Cardiac septum (tissue), 1 donor: Measurements from ENCODE around the gene TCF7. TPM values are rescaled to one million over a fixed set of nuclear protein-coding genes. Genes with fewer than 3 reads are reported as not detected.

Experiments
- DNase-seq: peaks from one replicate; pipeline ENCODE4 v3.0.0-alpha.2; 2020; ENCODE audit warnings: low spot score
- intact Hi-C: fragments of 100-400 bp; cut with DNase I; formaldehyde crosslinking; loops from one replicate; pipeline ENCODE4 v1.14.0; 2022
- total RNA-seq: library from RNA; stranded (reverse); fragmentation: NEBNext Ultra II Directional; extraction: Animal tissue kit (Norgen Biotek cat#: 25700); gene quantifications from one replicate; pipeline ENCODE4 v1.2.1, GENCODE V29; 2021
- donor health status: DM: no; HTN: no; CAD: no.

Gene TCF7
- total RNA-seq, 1 donor from 2014 or later: 2.2 TPM

DNA sequence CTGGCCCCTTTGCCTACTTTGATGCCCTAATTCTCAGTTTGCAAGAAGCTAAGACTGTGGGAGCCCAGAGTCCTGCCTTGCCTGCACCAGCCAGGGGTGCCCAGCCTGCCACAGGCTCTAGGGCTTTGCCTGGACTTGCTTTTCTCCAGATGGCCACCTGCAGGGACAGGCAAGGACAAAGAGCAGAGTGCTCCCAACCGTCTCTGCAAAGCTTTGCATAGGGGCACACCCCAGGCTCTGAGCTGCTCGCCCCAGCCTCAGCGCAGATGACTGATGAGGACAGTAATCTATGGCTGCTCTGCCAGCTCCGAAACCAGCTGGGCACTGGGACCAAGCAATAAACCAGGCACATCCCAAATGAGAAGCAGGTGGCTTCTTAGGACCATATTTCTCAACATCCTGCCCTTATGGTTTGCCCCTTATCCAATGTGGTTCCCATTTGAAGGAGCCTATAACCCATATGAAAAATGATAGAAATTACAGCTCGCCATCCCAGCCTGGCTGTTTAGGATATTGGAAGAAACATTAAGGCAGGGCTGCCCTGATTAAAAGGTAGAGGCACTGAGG, 25.4 kb upstream of the TCF7 start:
- intact Hi-C loops: no loop called here
- DNase-seq: no peak

- intact Hi-C loops: no loop called here
- DNase-seq: no peak
Observed at GRCh38 chr5:134090522-134090921, 24.0 kb upstream of the TCF7 start.

DNA sequence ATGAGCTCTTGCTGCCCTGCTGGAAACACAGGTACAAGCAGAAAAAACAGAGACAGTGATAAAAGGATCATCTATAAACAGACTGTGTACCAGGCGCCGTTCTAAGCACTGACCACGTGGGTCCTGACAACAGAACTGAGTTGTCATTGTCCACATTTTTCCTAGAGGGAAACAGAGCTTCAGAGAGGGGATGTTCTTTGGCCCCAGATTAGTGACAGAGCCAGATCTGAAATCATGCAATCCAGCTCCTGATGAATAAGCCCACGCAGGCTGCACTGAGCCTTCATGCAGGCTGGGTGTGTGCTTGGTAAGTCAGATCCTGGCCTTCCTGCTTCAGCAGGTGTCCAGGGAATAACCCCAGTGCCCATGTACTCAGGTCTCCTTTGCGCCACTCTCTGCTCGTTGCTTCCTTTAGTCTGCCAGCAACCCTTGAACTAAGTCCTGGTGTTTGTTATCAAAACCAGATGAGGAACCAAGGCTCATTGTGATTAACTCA, 22.8 kb upstream of the TCF7 start:
- intact Hi-C loops: no loop called here
- no peak for DNase-seq

DNA sequence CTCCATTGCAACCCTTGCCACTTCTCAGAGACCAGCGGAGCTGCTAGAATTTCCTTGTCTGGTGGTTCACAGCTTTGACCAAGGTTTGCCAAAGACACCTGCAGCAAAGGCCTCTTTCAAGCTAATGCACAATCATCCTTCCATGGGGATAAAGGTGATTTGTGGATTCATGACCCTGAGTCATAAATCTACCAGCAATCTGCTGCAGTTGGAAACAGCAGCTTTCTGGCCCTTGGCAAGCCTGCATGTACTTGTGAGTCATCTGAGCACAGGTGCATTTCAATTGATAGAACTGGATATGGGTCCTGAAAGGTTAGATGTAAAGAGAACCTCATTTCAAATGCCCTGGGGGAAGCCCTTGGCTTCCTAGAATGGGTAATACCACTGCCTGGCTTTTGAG, 21.6 kb upstream of the TCF7 start:
- intact Hi-C loops: no loop called here
- DNase-seq: no peak

GRCh38 chr5:134093351-134093750, 21.1 kb upstream of the TCF7 start:
- intact Hi-C loops: no loop called here
- no peak for DNase-seq

DNA sequence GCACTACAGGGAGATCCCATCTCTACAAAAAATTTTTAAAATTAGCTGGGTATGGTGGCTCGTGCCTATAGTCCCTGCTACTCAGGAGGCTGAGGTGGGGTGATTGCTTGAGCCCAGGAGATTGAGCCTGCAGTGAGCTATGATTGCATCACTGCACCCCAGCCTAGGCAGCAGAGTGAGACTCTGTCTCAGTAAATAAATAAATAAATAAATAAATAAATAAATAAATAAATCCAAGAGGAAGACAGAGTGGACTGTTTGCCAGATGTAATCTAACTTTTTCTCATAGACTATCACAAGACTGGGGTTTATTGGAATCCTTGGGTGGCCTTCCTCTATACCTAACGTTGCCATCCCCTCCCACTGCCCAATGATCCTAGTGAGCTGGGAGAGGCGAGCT, 19.2 kb upstream of the TCF7 start:
- no peak for DNase-seq
- intact Hi-C loops: no loop called here

DNA sequence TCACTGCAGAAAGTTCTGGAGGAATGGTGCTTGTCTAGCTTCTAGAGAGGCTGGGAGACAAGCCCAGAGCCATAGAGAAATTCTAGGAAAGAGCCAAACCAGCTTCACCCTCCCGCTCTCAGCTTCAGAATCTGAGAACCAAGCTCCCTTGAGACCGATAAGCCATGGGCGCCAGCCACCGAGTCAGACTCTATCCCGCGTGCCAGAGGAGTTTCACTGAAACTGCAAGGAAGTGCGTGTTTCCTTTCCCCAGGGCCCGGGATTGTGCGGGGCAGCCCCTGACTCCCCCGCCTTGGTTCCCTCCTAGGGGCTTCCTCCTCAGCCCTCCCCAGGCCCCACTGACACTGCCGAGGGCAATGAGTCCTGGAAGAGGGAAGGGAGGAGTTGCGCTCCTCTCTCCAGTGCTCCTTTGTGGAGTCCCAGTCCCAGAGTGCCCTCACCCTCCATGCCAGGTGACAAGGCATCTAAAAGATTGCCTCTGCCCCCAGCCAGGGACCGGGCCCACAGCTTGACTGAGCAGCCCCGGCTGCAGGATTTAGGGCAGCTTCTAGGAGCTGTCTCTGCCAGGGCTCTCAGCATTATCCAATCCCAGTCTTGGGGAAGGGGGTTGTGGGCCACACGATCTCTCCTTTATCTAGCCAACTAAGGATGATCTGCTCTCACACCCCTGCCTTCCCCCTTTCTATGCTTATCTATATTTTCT, 18.4 kb upstream of the TCF7 start:
- DNase-seq: no peak
- intact Hi-C loops: no loop called here

DNA sequence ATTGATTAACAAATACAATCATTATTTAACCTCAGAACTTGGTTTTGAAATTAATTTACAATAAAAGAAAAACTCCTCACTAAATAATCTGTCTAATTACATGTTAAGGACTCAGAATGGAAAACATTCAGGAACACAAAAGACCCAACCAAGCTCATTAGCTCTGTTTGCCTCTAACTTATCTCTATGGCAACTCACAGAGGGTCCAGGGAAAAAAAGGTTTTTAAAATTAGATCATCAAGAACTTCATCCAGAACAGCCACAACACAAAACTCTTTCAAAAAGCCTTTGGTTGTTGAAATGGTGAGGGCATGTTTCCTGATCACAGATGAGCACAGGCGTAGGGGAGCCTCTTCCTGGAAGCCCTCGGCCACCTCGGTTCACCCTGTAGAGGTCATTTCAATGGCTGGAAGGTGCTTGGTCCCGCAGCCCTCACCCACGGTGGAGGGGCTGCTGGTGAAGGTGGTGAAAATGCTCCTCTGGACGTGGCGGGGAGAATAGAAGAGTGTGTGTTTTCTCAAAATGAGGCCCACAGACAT, 17.2 kb upstream of the TCF7 start:
- intact Hi-C loops: no loop called here
- no peak for DNase-seq

- intact Hi-C loops: no loop called here
- DNase-seq: no peak
Observed at GRCh38 chr5:134098690-134099089, 15.8 kb upstream of the TCF7 start.

- no peak for DNase-seq
- intact Hi-C loops: no loop called here
Observed at GRCh38 chr5:134099288-134099872, 15.1 kb upstream of the TCF7 start.

- DNase-seq: no peak
- intact Hi-C loops: loop anchor here (2.0 to 5.0 kb wide), 2 partner anchors 41 to 192 kb away; no protein-coding TSS in a partner anchor
Observed at GRCh38 chr5:134099939-134100282, 14.6 kb upstream of the TCF7 start.

- intact Hi-C loops: loop anchor here (2.0 to 5.0 kb wide), 2 partner anchors 40 to 192 kb away; no protein-coding TSS in a partner anchor
- DNase-seq: no peak
Observed at GRCh38 chr5:134100283-134101091, 14.0 kb upstream of the TCF7 start.

DNA sequence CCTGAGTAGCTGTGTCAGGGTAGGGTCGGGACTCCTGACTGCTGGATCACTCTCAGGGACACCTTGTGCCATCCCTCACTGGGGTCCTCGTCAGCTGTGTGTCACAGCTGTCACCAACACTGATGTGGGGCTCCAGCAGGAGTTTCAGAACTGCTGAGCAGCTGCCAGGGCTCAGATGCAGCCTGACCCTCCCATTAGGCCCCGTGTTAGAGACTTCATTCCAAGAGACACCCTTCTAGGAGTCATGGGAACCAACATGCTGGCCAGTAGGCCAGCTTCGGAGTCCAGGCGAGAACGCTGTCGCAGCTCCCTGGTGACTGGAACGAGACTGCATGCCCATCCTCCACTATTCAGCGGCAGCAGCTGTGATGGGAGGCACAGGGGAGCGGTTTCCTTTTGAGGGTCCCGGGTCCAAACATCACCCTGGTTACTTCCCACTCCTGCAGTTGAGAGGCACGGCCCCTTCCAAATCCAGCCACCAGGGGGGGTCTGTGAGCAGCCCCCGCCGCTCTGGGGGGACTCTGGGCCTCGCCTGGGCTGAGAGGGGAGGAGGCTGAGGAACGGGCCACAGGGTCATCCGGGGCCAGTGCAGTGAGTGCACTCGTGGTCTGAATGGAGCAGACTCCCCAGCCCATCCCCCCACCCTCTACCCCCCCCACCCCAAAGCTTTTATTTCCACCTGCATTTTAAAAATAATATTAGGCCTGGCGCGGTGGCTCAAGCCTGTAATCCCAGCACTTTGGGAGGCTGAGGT, 12.6 kb upstream of the TCF7 start:
- peak; percentile 84 for DNase-seq
- intact Hi-C loops: loop anchor here (2.0 to 5.0 kb wide), 2 partner anchors 39 to 190 kb away; no protein-coding TSS in a partner anchor

DNA sequence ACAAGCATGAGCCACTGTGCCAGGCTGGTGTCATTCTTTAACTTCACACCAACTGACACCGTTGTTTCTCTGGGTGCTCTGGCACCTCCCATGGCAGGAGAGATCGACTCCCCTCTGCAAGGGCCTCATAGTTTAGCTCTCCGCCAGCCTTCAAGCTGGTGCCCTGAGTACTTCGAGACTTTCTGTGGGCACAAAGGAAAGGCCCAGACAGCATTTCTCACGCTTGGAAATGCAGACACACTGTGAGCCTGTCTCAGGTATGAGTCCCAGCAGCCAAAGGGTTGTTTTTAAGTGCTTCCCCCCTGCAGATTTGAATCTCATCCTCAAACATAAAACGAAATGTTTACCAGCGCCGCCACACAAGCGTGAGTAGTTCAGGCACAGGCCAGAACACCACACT, 11.1 kb upstream of the TCF7 start:
- intact Hi-C loops: loop anchor here (5.0 kb wide), 1 partner anchor 189 kb away; no protein-coding TSS in a partner anchor
- no peak for DNase-seq

DNA sequence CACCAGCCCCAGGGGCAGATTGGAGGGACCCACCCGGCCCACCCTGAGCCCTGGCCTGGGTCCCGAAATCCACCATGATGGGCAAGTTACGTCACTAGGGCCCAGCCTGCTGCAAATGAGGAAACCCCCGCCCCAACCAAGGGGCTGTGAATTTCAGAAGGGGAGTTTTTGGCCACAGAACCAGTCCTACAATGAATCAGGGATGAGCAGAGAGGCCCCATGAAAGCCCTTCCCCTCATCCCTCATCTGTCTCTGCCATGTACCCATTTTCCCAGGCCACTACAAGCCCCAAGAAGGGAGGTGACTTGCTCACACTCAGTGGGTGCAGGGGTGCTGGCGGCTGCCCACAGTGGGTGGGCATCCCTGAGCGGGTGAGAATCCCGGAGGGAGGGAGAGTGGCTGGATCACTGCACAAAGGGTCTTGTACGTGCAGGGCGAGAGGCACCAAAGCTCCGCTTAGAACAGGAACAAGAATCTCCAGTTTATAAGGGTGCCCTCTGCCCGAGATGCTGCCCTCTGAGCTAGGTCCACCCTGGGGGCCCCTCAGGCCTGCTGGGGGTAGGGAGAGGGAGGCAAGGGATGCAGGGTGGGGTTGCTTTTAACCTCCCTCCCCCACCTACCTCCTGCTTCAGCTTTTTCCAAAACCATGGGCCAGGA, 10.4 kb upstream of the TCF7 start:
- intact Hi-C loops: loop anchor here (5.0 kb wide), 1 partner anchor 188 kb away; no protein-coding TSS in a partner anchor
- no peak for DNase-seq

- no peak for DNase-seq
- intact Hi-C loops: no loop called here
Observed at GRCh38 chr5:134106991-134107701, 7.3 kb upstream of the TCF7 start.

GRCh38 chr5:134107779-134108178, 6.7 kb upstream of the TCF7 start:
- no peak for DNase-seq
- intact Hi-C loops: no loop called here

DNA sequence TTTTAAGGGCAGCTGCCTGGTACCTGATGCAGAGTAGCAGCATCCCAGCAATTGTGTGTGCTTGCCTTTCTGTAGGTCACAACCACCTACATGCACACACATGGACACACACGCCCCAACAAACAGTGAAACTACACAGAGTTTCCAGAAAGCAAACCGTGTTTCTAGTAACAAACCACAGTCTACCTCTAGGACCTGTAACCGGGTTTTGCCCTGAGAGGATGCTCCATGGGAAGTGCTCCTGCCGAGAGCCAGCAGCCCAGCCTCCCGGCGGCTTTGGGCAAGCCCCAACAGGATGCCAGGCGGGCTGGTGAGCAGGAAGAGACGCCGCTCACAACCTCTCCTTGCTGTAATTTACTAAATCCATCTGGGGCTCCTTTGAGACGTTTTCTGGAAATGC, 4.1 kb upstream of the TCF7 start:
- intact Hi-C loops: no loop called here
- DNase-seq: no peak
